CD4-positive, alpha-beta T cell treated with Interleukin-6 at 100 ng/mL for 8 hours (primary cell): ENCODE measurements around the gene KLRB1.
"Not testable (repeated sequence)": the region's sequence is repeated elsewhere in the genome, so short reads cannot be mapped to it uniquely, and the experiment has no call there.

Experiments used
- DNase-seq: peaks from one replicate; pipeline ENCODE4 v3.0.0-alpha.2; 2020; ENCODE audit warnings: mixed read lengths, low spot score

The KLRB1 gene

DNA sequence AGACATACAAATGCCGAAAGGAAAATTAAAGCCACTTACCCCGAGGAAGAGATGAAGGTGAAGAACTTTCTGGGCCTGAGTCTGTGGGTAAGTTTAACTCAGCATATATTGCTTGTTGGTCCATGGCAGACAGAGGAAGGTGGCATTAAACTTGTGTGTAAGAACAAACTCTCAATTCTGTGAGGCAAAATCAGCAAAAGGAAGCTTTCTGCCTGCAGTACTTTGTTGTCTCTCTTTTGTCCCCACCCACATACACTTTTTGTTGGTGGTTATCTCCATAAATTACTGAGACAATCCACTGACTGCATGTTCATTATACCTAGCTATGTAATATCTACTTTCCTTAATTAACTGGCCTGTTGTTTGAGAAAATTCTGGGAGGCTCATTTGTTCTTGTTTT, at the start of gene KLRB1:
KLRB1 (minus strand) TSS at position 201 of the 400 bp plus-strand sequence; CDS start at position 124, 77 bp downstream.
- DNase-seq = peak; percentile 3

- peak; percentile 57 for DNase-seq
Observed at GRCh38 chr12:9651265-9651729, 43.6 kb upstream of the KLRB1 start.

DNA sequence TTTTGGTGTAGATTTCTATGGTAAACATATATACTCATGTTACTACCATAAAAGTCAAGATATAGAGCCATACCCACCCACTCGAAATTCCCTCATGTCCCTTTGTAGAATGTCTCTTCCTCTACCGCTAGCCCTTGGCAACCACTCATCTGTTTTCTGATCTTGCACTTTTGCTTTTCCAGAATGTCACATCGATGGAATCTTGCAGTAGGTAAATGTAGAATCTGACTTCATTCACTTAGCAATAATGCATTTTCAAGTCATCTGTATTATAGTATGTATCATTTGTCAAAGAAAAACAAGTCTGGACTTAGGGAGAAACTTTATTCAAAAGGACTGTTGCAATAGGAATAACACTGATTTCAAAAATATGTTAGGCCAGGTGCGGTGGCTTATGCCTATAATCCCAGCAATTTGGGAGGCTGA, 42.4 kb upstream of the KLRB1 start:
- no peak for DNase-seq

DNA sequence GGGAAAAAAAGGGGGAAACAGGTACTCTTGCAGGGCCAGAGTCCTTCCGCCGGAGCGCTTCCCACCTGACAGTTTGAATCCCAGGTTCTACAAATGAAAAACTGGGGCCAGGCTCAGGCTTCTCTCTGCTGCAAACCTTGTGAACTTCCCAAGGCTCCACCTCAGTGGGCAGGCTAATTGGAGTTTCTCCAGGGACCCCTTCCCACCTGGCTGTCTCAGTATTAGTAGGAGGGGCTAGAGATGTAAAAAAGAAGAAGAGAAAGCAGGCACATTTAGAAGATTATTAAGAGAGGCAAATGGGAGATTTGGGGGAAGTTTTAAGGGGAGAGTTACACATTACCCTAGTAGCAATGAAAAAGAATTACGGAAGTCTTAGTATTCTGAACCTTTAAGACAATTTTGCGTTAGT, 41.8 kb upstream of the KLRB1 start:
- DNase-seq = peak; percentile 38

DNA sequence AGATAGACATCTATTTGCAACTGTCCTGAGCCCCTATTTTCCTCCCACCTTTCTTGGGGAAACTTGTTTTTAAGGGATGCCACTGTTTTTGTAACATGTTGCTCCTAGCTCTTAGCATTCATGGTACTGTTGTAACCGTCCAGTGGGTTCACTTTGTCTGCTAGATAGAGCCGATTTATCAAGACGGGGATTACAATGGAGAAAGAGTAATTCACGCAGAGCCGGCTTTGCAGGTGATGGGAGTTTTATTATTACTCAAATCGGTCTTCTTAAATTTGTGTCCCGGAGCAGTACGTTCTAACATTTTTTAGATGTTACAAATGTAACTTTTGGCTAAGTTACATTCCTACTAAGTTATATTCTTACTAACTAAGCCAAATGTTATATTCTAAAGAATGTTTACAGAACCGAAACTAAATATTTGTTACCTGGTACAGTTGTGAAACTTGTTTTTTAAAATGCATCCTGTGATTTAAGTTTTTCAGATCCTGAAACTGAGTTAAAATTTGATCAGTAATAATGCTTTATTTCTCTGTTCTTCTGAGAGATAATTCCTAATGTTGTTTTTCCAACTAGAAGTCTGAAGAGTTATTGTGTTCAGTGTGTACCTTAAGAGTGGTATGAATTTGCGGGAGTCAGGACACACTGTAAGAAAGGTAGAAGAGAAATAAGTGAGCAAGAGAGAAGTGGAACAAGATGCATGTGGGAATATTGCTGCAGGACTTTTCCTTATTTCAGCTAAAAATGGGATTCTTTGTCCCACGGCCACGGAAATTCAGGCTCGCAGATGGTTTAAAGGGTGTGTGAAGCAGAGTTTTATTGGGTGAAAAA, 41.2 kb upstream of the KLRB1 start:
- DNase-seq = peak; percentile 21

DNA sequence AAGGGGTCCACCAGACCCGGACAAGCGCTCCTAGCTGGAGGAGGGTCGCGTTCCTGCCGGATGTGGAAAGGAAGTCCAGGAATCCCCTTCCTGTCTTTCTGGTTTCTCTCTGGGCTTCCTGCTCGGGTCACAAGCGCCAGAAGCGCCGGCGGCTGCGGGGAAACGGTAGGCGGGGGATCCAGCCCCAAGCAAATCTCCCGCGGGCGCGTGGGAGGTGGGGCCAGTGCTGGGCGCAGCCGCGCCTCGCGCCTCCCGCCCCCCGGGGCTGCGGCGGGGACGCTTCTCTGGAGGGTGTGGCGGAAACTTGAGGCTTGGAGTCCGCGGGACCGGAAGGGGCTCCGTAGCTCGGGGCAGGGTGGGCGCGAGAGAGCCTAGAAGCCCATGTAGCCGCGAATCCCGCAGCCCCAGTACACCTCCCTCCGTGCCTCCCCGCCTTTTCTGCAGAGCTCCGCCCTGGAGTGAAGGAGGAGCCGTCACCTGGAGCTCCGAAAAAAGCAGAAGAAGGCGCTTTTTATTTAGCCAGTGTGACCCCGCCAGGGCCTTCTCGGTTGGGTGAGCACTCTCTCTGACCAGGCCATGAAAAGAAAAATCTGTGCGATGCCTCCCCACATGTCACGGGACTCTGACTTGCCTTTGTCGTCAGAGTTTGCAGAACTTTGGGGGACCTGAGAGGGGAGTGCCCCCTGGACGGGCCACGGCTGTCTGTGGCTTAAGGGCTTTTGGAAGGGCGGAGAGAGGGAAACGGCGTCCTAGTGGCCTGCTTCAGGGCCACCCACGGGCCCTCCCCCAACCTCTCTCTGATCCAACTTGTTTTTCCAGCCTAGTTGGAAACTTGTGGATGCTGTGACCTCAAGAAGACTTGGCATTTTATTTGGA, 40.3 kb upstream of the KLRB1 start:
- peak; percentile 94 for DNase-seq

DNA sequence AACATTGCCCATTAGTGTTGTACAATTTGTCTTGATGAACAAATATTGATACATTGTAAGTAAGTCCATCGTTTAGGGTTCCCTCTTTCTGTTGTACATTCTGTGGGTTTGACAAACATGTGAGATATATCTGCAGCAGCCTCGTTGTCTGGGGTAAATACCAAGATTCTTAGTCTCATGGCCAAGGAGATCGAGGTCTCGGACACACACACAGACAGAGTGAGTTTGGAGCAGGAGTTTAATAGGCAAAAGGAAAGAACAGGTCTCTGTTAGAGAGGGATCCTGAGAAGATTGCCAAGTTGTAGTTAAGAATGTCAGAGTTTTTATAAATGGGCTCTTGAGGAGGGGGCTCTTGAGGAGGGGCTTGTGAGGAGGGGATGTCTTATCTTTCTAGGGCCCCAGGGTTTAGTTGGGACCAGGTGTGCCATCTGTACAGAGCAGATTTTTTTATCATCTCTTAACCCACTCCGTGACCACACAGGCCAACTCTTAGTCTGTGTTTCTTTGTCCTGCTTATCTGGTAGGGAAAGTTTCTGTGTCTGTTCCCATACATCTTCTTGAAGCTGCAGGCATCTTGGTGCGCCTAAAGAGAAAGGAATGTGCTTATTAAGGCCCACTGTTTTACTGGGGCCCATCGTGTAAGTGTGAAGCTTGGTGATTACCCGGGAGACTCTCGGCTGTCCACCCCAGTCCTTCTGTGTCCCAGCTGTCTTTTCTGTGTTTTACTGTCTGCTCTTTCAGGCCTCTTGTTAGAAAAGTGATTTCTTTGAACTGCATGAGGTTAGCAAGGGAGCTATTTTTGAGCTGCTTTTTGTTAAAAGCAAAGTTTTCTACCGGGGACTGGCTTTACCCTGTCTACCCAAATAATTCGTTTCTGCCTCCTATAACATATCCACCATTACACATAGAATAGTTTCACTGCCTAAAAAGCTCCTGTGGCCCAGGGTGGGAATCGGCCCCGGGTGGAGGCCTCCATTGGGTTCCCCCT, 39.4 kb upstream of the KLRB1 start:
- no peak for DNase-seq

DNA sequence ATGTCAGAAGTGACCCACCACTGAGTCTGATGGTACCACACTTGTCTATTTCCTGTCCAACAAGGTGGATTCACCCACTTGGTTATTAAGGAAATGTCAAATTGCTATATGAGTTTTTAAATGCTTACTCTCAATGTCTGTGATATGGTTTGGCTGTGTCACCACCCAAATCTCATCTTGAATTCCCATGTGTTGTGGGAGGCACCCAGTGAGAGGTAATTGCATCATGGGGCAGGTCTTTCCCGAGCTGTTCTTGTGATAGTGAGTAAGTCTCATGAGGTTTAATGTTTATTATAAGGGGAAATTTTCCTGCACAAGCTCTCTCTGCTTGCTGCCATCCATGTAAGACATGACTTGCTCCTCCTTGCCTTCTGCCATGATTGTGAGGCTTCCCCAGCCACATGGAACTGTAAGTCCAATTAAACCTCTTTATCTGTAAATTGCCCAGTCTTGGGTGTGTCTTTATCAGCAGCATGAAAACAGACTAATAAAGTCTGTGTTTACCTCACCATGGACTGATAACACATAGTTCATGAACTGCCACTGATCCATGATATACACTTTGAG, 37.4 kb upstream of the KLRB1 start:
- DNase-seq = not testable (repeated sequence)

- no peak for DNase-seq
Observed at GRCh38 chr12:9643266-9643660, 35.5 kb upstream of the KLRB1 start.

GRCh38 chr12:9642606-9643265, 35.0 kb upstream of the KLRB1 start:
- DNase-seq = no peak

DNA sequence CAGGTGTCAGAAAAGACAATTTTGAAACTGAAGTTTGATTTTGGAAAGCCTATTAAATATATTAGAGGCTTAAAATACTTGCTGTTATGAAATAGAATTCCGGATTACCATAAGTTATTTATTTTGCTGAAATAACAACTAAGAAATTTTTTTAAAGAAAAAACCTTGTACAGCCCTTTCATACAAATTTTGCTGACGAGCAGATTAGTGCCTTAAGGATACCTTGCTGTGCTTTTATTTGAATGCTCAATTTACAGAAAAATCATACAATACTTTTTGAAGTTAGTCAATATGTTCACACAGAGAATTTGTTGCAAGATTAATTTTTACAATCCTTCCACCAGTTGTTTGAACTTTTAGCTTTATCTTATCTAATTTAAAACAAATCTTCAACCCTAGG, 32.3 kb upstream of the KLRB1 start:
- no peak for DNase-seq

- DNase-seq = no peak
Observed at GRCh38 chr12:9636851-9637206, 29.1 kb upstream of the KLRB1 start.

DNA sequence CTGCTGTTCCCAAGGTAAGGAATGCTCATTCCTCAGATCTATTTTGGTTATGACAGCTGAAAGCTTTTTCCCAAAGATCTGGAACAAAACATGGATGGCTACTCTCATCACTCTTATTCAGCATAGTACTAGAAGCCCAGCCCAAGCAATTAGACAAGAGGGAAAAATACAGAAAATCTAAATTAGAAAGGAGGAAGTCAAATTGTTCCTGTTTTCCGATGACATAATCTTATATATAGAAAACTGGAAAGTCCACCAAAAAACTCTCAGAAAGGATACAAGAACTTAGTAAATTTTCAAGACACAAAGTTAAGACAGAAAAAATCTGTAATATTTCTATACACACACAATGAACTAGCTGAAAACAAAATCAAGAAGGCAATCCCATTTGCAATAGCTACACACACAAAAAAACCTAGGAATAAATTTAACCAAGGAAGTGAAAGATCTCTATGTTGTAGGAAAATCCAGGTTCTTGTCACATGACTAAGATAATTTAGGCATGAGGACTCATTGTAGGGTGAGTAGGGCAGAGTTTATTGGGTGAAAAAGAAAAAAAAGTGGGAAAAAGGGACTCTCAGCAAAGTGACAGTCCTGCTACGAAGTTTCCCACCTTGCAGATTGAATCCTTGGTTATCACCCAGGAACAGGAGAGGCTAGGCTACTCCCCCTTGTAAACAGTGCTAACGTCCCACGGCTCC, 28.6 kb upstream of the KLRB1 start:
- DNase-seq = no peak

- DNase-seq = no peak
Observed at GRCh38 chr12:9634969-9635754, 27.4 kb upstream of the KLRB1 start.

DNA sequence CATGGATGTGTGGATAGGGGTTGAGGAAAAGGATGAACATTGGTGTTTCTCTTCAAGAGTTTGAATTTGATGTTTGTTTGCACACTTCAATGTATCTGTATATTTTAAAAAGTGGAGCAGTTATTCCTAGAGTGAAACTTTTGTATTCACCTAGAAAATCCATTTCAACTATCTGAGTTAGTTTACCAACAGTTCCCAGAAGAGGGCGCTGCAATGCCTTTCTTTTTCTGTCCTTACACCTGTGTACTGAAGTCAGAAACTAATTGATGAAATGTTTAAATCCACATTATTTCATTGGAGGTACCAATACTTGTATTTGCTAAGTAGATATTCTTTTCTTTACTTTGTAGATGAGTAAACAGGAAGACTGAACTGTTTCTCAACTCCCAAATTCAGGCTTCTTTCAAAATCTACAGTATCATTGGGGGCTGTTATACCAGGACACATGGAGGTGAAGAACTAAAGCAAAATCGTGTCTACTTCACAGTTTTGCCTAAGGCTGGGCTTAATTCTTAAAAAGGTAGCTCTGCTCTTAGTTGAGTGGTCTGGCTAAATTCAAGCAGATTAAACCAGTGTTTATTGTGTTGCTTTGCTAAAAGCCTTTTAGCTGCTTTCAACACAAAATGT, 26.6 kb upstream of the KLRB1 start:
- DNase-seq = peak; percentile 80

DNA sequence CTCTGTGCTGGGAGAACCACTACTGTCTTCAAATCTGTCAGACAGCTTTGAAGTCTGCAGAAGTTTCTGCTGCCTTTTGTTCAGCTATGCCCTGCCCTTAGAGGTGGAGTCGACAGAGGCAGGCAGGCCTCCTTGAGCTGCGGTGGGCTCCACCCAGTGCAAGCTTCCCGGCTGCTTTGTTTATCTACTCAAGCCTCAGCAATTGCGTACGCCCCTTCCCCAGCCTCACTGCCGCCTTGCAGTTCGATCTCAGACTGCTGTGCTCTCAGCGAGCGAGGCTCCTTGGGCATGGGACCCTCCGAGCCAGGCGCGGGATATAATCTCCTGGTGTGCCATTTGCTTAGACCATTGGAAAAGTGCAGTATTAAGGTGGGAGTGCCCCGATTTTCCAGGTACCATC, 25.1 kb upstream of the KLRB1 start:
- peak; percentile 19 for DNase-seq

GRCh38 chr12:9626821-9627220, 19.1 kb upstream of the KLRB1 start:
- no peak for DNase-seq

GRCh38 chr12:9626291-9626690, 18.6 kb upstream of the KLRB1 start:
- DNase-seq = no peak

GRCh38 chr12:9625019-9625418, 17.3 kb upstream of the KLRB1 start:
- DNase-seq = no peak
